NCI-H1092 treated with DMSO at 0.1 percent for 48 hours (cell line): Measurements from ENCODE around the gene CD79B.

Experiments
- DNase-seq: peaks from one replicate; lab custom pipeline; 2025; lab: John Stamatoyannopoulos, UW

Gene CD79B

DNA sequence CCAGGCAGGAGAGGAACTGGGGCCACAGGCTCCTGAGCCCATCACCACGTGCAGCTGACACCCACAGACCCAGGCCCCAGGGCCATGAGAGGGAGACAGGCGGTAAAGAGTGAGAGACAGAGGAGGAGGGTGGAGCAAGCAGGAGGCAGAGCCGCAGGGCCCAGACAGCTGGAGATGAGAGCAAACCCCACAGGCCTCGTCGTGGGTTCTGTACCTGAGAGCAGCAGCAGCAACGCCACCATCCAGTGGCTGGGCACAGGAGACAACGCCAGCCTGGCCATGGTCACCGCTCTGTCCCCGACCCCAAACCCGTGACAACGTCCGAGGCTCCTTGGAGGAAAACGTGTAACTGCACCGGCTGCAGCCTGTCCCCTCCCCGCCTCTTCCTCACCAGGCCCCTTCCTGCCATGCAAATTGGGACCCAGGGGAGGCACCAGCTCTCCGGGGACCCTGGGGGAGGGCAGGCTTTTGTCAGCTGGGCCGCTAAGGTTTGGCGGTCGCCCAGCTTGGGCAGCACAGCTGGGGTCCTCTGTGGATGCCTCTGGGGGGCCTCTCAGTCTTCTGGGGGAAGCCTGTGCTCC, at the start of gene CD79B:
CD79B (minus strand) TSS at position 351 of the 581 bp plus-strand sequence; CDS start at position 281, 70 bp downstream.
- DNase-seq = no peak

GRCh38 chr17:63978272-63979200, 46.4 kb upstream of the CD79B start:
- no peak for DNase-seq

DNA sequence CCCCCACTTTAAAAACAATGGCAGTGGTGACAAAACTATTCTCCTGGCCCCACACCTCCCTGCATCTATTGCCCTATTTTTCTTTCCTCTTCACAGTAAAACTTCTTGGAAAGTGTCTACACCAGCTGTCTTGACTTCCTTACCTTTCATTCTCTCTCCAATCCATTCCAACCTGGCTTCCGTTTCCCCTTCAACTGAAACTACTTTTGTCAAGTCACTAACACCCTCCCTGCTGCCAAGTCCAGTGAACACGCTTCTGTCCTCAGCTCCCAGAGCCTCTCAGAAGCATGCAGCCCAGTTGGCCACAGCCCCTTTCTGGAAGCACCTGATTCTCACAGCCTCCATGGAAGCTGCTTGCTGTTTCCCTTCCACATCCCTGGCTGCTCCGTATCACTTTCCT, 44.6 kb upstream of the CD79B start:
- DNase-seq = no peak

GRCh38 chr17:63975541-63976092, 43.5 kb upstream of the CD79B start:
- DNase-seq = no peak

GRCh38 chr17:63974594-63975192, 42.6 kb upstream of the CD79B start:
- DNase-seq = no peak

- peak; percentile 4 for DNase-seq
These were observed 41.9 kb upstream of the CD79B start for GRCh38 chr17:63973930-63974593.

DNA sequence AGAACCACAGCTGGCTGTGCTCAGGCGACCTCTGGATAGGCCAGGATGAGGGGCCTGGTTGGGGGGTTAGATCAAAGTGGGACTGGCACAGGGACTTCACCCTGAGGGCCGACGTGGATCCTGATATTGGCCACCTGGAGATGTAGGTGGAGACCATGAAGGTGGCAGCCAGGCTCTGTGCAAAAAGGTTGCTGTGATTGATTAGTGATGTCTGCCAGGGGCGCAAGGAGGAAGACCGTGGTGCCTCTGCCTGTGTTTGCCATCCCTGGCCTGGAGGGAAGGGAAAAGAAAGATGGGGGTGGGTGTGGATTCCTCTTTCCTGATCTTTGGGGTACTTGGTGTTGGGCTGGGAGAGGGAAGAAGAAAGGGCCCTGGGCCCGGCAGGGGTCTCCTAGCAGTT, 41.1 kb upstream of the CD79B start:
- DNase-seq = no peak

- DNase-seq = no peak
These were observed 40.7 kb upstream of the CD79B start, which contains the start of gene SCN4A for GRCh38 chr17:63972796-63973195. TSS of gene SCN4A (minus strand) at chr17:63972918. CDS start at chr17:63972841, 77 bp downstream.

DNA sequence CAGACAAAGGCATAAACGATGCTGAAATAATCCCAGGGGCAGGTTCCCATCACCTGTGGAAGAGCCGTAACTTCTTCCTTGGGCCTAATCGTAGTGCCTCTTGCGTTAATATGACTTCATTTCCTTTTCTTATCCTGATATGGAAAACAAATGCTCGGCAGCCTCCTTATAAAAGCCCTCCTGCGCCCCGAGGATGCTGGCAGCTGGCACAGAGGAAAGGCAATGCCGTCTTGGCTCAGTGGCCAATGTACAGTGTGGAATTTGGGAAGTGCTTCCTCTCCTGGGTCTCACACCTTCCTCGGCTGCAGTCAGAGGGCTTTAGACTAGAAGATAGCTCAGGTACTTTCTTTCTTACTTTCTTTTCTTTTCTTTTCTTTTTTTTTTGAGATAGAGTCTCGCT, 37.1 kb upstream of the CD79B start:
- no peak for DNase-seq

GRCh38 chr17:63967953-63968352, 35.8 kb upstream of the CD79B start:
- no peak for DNase-seq

DNA sequence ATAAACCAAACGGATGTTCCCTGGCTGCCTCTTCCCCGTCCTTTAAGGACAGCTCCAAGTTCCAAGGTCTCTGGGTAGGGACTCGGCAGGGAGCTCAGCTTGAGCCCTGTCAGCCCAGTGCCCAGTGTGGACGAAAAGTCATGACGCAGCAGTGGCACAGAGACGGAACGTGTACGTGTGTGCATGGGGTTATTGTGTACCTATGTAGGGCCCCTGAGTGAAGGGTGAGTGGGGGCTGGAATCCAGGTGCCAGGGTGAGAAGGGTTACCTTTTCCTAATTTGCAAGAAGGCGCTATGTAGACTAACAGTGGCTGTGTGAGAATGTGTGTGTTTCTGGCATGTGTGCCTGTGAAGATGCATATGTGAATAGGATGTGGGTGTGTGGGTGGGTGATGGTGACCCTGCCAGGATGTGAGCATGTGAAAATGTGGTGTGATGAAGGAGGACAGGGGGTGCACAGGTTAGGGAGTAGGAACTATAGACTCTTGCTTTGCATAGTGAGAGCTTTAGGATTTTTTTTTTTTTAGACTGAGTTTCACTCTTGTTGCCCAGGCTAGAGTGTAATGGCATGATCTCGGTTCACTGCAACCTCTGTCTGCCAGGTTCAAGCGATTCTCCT, 34.6 kb upstream of the CD79B start:
- no peak for DNase-seq

- DNase-seq = no peak
These were observed 31.0 kb upstream of the CD79B start for GRCh38 chr17:63963123-63963522.

DNA sequence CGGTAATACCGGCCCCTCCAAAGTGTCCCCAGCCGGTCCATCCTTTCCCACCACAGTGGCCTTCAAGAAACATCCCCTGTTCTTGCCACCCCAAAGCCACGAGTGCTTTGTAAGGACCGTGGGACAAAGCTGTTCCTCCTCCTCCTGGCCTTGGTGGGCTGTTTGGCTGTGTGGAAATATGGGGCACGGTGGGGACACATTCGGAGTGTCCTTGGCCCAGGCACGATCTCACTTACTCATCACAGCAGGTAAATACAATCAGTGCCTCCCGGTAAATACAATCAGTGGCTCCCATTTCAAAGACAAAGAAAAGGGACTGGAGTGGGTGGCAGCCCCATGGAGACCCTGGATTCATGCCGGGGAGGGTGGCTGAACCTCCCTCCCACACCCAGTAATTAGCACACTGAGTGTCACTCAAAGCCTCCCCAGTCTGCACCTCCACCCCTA, 30.2 kb upstream of the CD79B start:
- no peak for DNase-seq

DNA sequence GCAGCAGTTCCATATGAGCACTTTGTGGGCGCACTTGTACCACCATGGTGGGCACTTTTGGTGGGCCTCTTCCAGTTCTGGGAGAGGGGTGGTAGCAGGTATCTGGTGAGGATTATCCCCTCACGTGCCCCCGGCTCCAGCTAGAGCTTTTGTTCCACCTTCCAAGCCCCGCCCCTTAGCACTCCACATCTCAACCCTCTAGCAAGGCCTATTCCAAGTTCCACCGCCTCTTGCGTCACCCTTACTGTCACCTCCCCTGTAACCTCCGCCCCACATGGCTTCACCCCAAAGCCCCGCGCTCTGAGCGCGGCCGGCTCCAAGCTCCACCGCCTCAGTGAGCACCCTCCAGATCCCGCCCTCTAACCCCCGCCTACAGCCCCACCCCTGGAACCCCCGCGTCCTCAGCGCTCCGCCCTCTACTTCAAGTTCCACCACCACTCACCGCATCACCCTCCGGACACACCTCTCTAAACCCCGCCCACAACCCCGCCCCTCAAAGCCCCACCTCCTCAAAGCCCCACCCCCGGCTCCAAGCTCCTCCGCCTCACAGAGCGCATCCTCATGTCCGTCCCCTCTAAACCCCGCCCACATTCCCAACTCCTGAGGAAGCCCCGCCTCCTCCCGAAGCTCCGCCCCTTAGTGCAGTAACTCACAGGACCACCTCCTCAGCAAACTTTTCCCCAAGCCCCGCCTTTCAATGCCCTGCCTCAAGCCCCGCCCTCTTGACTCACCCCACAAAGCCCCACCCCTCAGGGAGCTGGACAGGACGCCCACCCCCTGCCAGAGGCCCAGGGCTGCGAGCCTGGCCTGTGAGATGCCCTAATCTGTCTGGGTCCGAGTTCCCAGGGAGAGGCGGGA, 29.5 kb upstream of the CD79B start:
- no peak for DNase-seq

DNA sequence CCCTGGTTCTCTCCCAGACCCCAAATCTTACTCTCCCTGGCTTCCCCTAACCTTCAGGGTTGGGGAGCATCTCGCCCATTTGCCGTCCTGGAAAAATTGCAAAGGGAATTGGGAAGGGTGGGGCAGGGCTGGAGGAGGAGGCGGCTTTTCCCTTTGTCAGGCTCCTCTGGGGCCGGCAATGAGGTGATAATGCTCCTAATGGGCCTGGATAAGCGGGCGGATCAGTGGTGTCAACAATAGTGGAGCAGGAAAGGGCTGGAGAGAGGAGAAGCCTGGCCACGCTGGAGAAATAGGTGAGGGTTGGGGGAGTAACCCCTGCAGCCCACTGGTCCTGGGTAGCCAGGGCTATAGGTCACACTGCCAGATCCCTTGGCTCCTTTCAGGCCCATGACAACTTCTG, 28.3 kb upstream of the CD79B start:
- DNase-seq = no peak

GRCh38 chr17:63960006-63960405, 27.9 kb upstream of the CD79B start:
- no peak for DNase-seq

DNA sequence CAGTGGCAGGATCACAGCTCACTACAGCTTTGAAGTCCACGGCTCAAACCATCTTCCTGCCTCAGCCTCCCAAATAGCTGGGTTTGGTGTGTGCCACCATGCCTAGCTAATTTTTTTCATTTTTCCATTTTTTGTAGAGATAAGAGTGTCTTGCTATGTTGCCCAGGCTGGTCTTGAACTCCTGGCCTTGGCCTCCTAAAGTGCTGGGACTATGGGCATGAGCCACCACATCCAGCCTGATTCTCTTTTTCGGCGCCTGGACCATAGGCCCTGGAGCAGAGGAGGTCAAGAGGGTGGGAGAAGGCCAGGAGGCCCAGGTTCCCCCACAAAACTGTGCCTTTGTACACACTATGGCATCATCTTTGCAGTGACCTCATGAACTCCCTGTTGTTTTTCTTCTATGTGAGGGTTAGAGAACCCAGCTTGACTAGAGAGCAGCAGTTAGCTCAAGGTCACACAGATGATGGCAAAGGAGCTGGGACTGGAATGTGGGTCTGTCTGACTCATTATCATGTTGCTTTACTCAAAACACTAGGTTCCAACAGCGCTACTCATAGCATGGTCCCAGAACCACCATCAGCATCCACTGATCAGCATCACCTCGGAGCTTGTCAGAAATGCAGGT, 24.3 kb upstream of the CD79B start:
- no peak for DNase-seq

DNA sequence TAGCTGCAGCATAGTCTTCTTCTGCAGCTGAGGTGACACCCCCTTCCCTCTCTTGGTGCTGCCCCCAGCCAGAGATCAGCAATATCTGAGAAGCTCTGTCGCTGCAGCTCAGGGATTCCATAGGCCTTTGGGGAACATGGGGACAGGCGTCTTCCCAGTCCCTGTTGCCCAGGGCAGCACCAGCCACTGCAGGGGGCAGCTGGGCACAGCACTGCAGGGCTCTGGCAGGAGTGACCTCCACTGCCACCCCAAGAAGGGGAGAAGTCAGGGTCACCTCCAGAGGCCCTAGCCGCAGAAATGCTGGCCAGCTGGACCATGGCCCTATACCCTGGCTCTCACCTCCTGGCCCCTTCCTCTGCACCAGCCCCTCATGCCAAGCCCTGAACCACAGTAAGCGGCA, 23.7 kb upstream of the CD79B start:
- no peak for DNase-seq

DNA sequence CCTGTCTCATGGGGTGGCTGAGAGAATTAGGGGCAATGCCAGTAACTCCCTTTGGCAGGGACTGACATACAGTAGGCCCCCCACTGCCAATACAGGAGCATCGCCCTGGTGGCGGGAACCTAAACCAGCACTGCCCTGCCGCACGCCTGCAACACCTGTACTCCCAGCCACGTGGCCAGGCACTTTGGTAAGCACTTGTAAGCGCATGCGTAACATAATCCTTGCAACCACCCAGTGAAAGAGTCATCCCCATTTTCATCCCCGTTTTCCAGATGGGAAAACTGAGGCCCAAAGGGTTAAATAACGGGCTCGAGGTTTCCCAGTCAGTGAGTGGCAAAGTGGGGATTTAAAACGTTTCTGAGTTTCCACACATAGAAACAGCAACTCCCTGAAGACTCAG, 23.1 kb upstream of the CD79B start:
- DNase-seq = no peak

GRCh38 chr17:63954402-63955063, 22.4 kb upstream of the CD79B start:
- DNase-seq = no peak
